HG03045 (cell line): ENCODE measurements around the gene PDE3B.
"Not testable (repeated sequence)": the region's sequence is repeated elsewhere in the genome, so short reads cannot be mapped to it uniquely, and the experiment has no call there.

Experiments used
- ATAC-seq: cut with Tn5 transposase; IDR thresholded peaks from one replicate; pipeline ENCODE4 v1.9.1; 2021; ENCODE audit warnings: mild to moderate bottlenecking, moderate library complexity; ENCODE audit not compliant: unreplicated experiment

Gene PDE3B

GRCh38 chr11:14741195-14741594 lies 97.6 kb downstream of the PDE3B start:
- no peak for ATAC-seq

GRCh38 chr11:14742849-14743559 lies 99.4 kb downstream of the PDE3B start:
- no peak for ATAC-seq

GRCh38 chr11:14743667-14744066 lies 100.1 kb downstream of the PDE3B start:
- not testable (repeated sequence) for ATAC-seq

GRCh38 chr11:14746857-14747395 lies 103.3 kb downstream of the PDE3B start:
- ATAC-seq = no peak

- no peak for ATAC-seq
These were observed 104.5 kb downstream of the PDE3B start for GRCh38 chr11:14748090-14748489.

GRCh38 chr11:14750911-14751310 lies 107.3 kb downstream of the PDE3B start:
- ATAC-seq = no peak

- ATAC-seq = no peak
These were observed 108.4 kb downstream of the PDE3B start for GRCh38 chr11:14751975-14752407.

- no peak for ATAC-seq
These were observed 111.5 kb downstream of the PDE3B start for GRCh38 chr11:14755140-14755539.

GRCh38 chr11:14756349-14756748 lies 112.7 kb downstream of the PDE3B start:
- ATAC-seq = no peak

- not testable (repeated sequence) for ATAC-seq
These were observed 115.9 kb downstream of the PDE3B start for GRCh38 chr11:14759300-14760012.

- ATAC-seq = no peak
These were observed 120.6 kb downstream of the PDE3B start for GRCh38 chr11:14764179-14764578.

- peak; percentile 86 for ATAC-seq
These were observed 121.2 kb downstream of the PDE3B start for GRCh38 chr11:14764579-14765527.

- no peak for ATAC-seq
These were observed 123.0 kb downstream of the PDE3B start for GRCh38 chr11:14766585-14766984.

- ATAC-seq = peak; percentile 59
These were observed 125.1 kb downstream of the PDE3B start for GRCh38 chr11:14768526-14769188.

GRCh38 chr11:14773755-14774154 lies 130.2 kb downstream of the PDE3B start:
- no peak for ATAC-seq

GRCh38 chr11:14774721-14775120 lies 131.1 kb downstream of the PDE3B start:
- ATAC-seq = no peak

GRCh38 chr11:14775897-14776296 lies 132.3 kb downstream of the PDE3B start:
- ATAC-seq = no peak

- not testable (repeated sequence) for ATAC-seq
These were observed 134.9 kb downstream of the PDE3B start for GRCh38 chr11:14778460-14778859.

GRCh38 chr11:14783788-14784187 lies 140.2 kb downstream of the PDE3B start:
- no peak for ATAC-seq

GRCh38 chr11:14784230-14784629 lies 140.6 kb downstream of the PDE3B start:
- no peak for ATAC-seq
